ENCODE data around the gene GALNT2.

The GALNT2 gene

DNA sequence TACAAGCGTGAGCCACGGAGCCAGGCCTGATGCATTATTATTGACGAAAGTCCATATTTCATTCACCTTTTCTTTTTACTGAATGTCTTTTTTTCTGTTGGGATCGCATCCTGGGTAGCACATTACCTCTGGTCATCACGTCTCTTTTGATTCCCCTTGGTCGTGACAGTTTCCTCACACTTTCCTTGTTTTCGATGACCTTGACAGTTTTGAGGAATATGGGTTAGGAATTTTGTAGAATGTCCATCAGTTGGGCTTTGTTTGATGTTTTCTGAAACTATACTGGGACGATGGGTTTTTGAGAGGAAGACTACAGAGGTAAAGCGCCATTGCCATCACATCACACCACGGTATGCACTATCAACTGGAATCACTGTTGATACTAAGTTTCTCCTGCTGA lies 26.6 kb upstream of the GALNT2 start:
- no peak for DNase-seq (ENCODE audit: low read depth)
- TF ChIP-seq, protein P1, sequence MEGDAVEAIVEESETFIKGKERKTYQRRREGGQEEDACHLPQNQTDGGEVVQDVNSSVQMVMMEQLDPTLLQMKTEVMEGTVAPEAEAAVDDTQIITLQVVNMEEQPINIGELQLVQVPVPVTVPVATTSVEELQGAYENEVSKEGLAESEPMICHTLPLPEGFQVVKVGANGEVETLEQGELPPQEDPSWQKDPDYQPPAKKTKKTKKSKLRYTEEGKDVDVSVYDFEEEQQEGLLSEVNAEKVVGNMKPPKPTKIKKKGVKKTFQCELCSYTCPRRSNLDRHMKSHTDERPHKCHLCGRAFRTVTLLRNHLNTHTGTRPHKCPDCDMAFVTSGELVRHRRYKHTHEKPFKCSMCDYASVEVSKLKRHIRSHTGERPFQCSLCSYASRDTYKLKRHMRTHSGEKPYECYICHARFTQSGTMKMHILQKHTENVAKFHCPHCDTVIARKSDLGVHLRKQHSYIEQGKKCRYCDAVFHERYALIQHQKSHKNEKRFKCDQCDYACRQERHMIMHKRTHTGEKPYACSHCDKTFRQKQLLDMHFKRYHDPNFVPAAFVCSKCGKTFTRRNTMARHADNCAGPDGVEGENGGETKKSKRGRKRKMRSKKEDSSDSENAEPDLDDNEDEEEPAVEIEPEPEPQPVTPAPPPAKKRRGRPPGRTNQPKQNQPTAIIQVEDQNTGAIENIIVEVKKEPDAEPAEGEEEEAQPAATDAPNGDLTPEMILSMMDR (IDR thresholded peaks at IDR 0.05; ENCODE audit: control insufficient read depth, extremely low read depth, insufficient read depth), result no peak
- H3K4me3 ChIP-seq (ENCODE audit: low read depth, low read length), result no peak overlapping the region

DNA sequence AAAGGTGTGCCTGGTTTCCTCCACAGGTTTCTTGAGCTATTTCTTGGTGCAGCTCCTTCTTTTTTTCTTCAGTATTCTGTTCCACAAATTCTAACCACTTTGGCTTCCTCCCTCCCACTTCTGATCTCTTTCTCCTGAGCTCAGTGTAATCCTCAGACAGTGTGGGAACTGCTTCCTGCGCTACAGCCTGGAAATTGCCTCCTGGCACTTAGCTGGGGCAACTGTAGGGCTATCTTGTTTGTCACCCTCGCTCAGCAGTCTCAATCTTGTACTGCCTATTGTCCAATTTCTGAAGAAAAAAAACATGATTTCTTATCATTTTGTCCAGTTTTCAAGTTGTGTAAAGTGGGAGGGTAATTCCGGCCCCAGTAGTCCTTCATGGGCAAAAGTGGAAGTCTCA lies 24.0 kb upstream of the GALNT2 start:
- TF ChIP-seq, protein P1 (IDR thresholded peaks at IDR 0.05; ENCODE audit: control insufficient read depth, extremely low read depth, insufficient read depth), result no peak
- no peak for DNase-seq (ENCODE audit: low read depth)
- no peak overlapping the region for H3K4me3 ChIP-seq (ENCODE audit: low read depth, low read length)

DNA sequence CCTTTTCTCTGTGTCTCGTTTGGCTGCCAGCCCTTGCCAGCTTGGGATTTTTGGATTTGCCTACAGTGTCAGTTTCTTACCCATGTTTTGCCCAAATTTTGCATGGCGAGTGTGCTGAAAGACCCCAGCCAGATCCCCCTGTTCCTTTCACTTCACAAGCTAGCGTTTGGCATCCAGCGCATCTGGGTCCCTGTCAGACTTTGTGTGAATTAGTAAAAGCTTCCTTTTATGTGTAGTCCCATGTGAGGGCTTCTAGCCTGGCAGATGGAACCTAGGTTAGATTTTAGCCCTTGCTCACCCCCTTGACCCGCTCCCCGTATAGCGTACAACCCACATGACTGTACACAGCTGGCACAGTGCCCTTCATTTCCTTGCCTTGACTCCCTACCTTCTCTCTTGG lies 22.3 kb upstream of the GALNT2 start:
- no peak overlapping the region for H3K4me3 ChIP-seq (ENCODE audit: low read depth, low read length)
- TF ChIP-seq, protein P1 (IDR thresholded peaks at IDR 0.05; ENCODE audit: control insufficient read depth, extremely low read depth, insufficient read depth), result no peak
- no peak for DNase-seq (ENCODE audit: low read depth)

DNA sequence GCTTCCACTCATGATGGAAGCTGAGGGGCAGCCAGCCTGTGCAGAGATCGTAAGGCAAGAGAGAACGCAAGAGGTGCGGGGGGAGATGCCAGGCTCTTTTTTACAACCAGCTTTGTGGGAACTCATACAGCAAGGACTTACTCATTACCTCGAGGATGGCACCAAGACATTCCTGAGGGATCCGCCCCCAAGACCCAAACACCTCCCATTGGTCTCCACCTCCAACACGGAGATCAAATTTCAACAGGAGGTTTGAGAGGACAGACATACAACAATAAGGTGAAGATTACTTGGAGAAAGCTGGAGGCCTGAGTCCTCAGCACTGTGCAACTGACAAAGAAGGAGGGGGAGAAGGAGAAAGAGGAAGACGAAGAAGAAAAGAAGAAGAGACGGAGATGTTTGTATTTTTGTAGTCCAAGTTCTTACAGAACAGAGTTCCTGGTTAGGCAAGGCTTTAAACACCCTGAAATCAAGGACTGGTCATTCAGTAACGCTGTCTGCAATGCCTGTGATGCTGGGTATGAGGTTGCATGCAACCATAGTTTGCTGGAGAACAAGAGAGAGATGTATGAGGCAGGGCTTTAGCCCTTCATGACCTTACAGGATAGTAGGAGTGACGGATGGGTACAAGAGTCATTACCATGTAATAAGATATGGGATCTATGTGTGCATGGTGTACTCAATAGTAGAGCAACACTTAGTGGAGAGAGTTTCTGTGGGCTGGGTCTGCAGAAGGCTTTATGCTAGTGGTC lies 19.7 kb upstream of the GALNT2 start:
- TF ChIP-seq, protein P1 (IDR thresholded peaks at IDR 0.05; ENCODE audit: control insufficient read depth, extremely low read depth, insufficient read depth), result no peak
- DNase-seq (ENCODE audit: low read depth), result peak; percentile 27
- H3K4me3 ChIP-seq (ENCODE audit: low read depth, low read length), result no peak overlapping the region

DNA sequence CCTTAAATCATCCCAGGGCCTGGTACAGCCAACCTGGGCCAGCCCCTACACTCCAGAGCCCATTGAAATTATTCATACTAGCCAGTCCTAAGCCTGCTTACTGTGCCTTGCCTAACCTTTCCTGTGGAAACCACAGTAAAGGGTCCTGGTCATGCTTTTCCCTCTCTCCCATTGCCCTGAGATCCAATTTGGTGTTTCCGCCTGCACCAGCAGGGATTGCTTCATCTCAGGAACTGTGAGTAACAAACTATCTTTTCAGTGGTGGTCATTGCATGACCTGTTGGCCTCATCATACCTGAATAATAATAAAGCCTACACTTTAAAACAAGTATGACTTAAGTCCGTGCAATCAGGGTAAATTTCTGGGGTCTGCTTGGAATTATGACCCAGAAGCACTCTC lies 18.7 kb upstream of the GALNT2 start:
- no peak for DNase-seq (ENCODE audit: low read depth)
- H3K4me3 ChIP-seq (ENCODE audit: low read depth, low read length), result no peak overlapping the region
- TF ChIP-seq, protein P1 (IDR thresholded peaks at IDR 0.05; ENCODE audit: control insufficient read depth, extremely low read depth, insufficient read depth), result no peak

DNA sequence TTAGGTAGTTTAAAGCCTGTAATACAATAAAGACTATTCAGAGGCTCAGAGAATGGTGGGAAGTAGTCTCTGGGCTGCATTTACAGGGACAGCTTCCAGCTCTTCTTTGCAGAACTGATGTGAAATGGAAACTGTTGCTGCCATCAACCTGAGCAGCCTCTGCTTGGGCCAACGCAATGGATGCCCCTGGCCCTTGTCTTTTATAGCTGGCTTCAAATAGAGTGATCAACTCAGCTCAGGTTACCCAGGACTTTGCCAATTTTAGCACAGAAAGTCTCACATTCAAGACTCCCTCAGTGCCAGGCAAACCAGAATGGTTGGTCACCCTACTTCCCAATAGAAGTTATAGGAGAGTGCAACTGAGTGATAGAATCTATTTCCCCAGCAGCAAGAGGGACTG lies 18.1 kb upstream of the GALNT2 start:
- H3K4me3 ChIP-seq (ENCODE audit: low read depth, low read length), result no peak overlapping the region
- TF ChIP-seq, protein P1 (IDR thresholded peaks at IDR 0.05; ENCODE audit: control insufficient read depth, extremely low read depth, insufficient read depth), result no peak
- no peak for DNase-seq (ENCODE audit: low read depth)

DNA sequence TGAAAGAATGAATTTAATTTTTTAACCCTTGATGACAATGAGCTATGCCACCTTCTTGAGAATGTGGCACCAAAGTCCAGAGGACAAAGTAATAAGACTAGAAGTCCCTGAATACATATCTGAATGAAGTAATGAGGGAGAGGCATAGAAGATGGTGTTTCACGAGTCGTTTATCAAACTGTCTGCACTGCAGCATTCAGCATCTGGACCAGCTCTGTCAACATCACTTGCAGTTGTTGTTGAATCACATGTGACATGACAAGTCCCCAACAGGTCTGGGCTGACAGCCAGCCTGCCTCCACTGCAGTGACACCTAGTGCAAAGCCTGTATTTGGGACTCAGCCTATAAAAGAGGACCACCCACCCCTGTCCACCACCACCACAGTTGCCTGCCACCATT lies 17.3 kb upstream of the GALNT2 start:
- no peak overlapping the region for H3K4me3 ChIP-seq (ENCODE audit: low read depth, low read length)
- no peak for DNase-seq (ENCODE audit: low read depth)
- TF ChIP-seq, protein P1 (IDR thresholded peaks at IDR 0.05; ENCODE audit: control insufficient read depth, extremely low read depth, insufficient read depth), result no peak
